HG02588 (cell line): Measurements from ENCODE around the gene MYH14.

Experiments used
- ATAC-seq: cut with Tn5 transposase; IDR thresholded peaks from one replicate; pipeline ENCODE4 v1.9.1; 2021; ENCODE audit warnings: mild to moderate bottlenecking, moderate library complexity; ENCODE audit not compliant: unreplicated experiment

MYH14 gene

DNA sequence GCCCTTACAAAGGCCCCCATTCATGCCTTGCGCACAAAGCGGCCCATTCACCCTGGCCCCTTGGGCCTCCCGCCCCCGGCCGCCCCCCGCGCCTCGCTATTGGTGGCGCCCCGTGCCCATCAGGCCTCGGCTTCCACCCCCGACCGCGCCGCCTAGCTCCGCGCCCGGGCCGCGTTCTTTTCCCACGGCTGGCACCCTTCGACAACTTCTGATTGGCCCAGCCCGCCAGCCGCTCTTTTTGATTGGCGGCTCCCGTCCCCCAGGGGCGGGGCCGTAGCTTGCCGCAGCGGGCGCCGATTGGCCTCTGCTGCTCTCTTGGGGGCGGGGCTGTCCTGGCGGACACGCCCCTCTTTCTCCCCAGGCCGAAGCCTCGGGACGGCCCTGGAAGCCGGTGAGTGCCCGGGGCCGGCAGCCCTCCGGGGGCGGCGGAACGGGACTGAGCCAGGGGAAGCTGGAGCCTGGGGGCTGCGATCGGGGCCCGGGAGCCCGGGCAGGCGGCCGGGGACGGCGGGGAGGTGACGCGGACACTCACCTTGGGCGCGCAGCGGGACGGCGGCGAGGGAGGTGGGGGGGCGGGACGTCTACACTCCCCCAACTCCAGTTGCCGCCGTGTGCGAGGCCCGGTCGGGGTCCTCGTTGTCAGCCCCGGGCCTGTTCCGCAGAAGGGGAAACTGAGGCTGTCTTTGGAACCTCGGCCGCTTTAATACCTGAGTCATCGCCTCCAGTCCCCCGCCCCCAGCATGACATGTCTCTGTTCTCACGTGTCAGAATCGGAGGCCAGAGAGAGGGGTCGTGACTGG lies at the start of gene MYH14:
Gene MYH14 (plus strand): TSS at position 342 of the 800 bp plus-strand sequence. CDS start 6,744 bp downstream, outside the sequence.
- ATAC-seq = no peak

- no peak for ATAC-seq
Measured at GRCh38 chr19:50154529-50154928, 48.9 kb upstream of the MYH14 start.

- no peak for ATAC-seq
Measured at GRCh38 chr19:50155520-50156109, 47.8 kb upstream of the MYH14 start.

DNA sequence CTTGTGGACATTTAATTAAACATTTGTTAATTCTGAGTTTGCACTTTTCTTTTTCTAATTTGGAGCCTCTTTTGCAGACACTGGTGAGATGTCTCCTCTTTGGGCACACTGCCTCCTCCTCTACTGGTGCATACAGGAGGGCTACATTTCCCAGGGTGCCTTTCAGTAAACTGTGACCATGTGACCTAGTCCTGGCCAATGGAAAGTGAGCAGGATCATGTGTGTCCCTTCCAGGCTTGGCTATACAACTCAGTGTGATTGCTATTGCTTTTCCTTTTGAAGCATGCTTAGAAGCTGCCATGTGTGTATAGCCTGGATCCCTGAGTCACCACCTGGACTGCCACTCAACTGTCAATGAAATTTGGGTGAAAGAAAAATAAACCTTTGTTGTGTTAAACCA lies 44.8 kb upstream of the MYH14 start:
- ATAC-seq = no peak

DNA sequence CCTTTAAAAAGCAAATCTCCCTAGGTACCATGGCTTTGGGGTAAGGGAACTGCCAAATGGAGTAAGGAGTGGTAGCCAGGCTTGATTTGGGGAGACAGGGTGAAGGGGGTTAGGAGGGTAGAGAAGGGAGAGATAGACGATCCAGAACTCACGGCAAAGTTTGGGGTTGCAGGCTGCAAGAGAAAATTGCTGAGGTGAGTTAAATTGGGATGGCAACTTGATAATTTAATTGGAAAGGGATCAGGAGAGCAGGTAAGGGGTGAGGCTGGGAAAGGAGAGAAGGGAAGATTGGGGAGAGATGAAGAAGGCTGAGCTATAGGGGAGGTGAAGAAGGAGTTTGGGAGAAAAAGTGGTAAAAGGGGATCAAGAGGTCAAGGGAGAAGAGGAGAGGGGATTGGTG lies 44.3 kb upstream of the MYH14 start:
- no peak for ATAC-seq

DNA sequence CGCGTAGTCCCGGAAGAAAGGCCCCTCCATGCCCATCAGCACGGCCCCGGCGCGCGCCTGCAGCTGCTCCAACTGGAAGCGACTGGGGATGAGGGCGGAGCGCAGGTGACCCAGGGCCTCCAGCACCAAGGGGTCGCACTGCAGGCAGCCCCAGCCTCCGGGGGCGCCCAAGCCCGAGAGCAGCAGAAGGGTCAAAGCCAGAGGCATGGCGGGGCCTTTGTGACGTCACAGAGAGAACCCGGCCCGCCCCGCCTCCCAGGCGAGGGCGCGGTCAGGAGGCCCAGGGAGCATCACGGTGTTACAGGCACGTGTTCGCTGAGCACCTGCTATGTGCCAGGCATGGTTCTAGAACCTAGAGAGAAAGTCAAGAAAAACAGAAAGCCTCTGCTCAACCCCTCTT lies 40.4 kb upstream of the MYH14 start, which contains the start of gene IZUMO2:
Gene IZUMO2 (minus strand): TSS at position 294 of the 400 bp plus-strand sequence. CDS start 87 bp downstream, at position 207.
- ATAC-seq = no peak

GRCh38 chr19:50167314-50167721 lies 36.1 kb upstream of the MYH14 start:
- no peak for ATAC-seq

GRCh38 chr19:50171752-50172151 lies 31.7 kb upstream of the MYH14 start:
- no peak for ATAC-seq

GRCh38 chr19:50172726-50173125 lies 30.7 kb upstream of the MYH14 start:
- ATAC-seq = no peak

GRCh38 chr19:50173127-50173526 lies 30.3 kb upstream of the MYH14 start:
- no peak for ATAC-seq

- no peak for ATAC-seq
Measured at GRCh38 chr19:50174100-50174793, 29.2 kb upstream of the MYH14 start.

DNA sequence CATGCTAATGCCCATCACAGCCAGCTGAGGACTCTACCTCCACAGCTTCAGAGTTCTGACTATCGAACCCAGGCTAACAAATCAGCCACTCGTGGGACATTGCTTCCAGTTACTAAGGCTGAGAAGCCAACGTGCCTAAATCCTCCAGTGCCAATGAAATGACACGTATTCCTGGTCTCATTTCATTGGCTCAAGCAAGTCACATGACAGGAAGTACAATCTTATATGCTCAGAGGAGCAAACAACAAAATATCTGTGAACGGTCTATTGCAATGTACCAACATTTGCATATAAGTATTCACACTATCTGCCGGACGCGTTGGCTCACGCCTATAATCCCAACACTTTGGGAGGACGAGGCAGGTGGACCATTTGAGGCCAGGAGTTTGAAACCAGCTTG lies 27.5 kb upstream of the MYH14 start:
- ATAC-seq = no peak

DNA sequence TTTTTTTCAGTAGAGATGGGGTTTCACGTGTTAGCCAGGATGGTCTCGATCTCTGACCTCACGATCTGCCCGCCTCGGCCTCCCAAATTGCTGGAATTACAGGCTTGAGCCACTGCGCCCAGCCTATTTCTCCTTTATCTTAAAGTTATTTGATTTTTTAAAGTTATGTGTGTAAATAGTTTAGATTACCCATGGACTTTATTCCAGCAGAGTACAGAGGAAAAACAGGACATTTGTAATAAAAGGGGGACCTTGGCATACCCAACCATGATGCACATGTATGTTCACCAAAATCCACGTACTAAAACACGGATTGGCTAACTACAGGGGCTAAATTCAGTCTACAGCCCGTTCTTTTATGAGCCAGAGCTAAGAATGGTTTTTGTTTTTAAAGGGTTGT lies 26.6 kb upstream of the MYH14 start:
- ATAC-seq = no peak

DNA sequence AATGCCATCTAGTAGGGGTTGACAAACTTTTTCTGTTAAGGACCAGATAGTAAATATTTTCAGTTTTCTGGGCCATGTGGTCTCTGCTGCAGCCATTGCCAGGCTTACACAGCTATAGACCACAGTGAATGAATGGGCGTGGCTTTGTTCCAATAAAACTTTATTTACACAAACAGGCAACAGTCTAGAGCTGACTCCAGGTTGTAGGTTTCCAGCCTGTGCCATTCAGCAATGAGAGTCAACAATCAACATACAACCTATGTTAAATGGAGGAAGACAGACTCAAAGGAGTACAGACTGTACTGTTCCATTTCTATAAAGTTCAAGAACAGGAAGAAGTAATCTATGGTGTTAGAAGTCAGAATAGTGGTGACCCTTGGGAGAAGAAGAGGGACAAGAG lies 25.1 kb upstream of the MYH14 start:
- no peak for ATAC-seq

- no peak for ATAC-seq
Measured at GRCh38 chr19:50178859-50179537, 24.4 kb upstream of the MYH14 start.

DNA sequence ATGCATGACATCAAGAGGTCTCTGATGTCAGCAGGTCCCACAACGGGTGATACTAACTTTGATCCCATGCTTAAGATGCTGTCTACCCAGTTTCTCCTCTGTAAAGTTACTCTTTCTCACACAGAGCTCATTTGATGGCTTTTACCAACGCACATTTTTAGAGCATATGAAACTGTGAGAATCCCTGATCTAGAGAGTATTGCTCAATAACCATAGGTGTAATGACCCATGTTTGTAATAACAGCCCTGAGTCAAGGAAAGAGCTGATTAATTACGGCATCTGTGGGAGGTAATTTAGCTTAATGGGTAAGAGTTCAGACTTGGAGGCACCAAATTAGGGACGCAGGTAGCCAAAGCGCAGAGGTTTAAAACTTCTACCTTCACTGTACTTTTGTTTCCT lies 22.3 kb upstream of the MYH14 start:
- no peak for ATAC-seq

DNA sequence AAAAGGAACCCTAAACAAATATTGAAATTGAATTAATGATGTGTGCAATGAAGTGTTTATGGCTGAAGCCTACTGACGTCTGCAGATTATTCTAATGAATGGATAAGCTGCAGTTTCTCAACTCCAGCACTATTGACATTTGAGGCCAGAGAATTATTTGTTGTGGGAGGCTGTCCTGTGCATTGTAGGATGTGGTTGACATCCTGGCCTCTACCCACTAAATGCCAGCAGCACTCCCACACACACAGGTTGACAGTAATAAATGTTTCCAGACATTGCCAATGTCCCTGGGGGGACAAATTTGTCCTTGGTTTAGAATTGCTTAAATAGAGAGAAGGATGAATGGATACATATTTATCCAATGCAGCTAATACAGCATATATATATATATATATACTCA lies 19.2 kb upstream of the MYH14 start:
- no peak for ATAC-seq

DNA sequence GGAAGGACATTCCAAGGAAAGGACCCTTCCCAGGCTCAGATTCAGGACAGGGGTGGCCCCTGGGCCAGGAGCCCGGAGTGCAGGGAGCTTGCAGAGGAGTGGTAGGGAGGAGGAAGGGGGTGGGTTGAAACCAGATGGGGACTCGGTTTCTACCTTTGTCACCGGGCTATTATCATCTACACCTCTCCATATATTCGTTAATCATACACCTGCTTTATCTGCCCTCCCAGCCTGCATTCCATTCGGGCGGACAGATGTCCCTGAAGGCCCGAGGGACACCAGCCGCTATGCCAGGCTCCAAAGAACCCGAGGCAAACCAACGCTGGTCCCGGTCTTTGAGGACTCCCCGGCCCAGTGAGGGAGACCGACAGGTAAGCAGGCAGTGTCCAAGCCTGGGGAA lies 15.5 kb upstream of the MYH14 start:
- no peak for ATAC-seq

- no peak for ATAC-seq
Measured at GRCh38 chr19:50189331-50189730, 14.1 kb upstream of the MYH14 start.

GRCh38 chr19:50190439-50190891 lies 13.0 kb upstream of the MYH14 start:
- ATAC-seq = no peak

DNA sequence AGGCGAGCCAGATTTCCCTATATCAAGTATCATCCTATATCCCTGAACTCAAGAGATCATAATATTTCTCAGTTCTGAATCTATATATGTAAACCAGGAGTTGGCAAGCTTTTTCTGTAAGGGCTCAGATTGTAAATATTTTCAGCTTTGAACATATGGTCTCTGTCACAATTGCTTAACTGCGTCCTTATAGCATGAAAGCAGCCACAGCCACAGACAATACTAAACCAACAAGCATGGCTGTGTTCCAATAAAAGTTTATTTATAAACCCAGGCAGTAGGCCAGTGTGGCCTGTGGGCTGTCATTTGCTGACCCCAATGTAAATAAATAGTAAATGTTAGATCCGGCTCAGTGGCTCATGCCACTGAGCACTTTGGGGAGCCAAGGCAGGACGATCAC lies 12.2 kb upstream of the MYH14 start:
- ATAC-seq = no peak
